H9 (cell line): ENCODE measurements around the gene IL11RA. TPM values are rescaled to one million over a fixed set of nuclear protein-coding genes. Genes with fewer than 3 reads are reported as not detected.

ENCODE experiments used
- DNase-seq: peaks from one replicate; pipeline ENCODE4 v3.0.0-alpha.2; 2017
- H2AFZ ChIP-seq: one replicate; pipeline ENCODE4 v1.6.1; 2013; ENCODE audit warnings: mild to moderate bottlenecking, low read length, control low read depth, moderate library complexity
- H2AK5ac ChIP-seq: 2 replicates; pipeline ENCODE4 v1.6.1; 2013; ENCODE audit warnings: low read length, control low read depth, mixed read lengths; ENCODE audit not compliant: insufficient read length
- H2BK120ac ChIP-seq: one replicate; pipeline ENCODE4 v1.6.1; 2013; ENCODE audit warnings: low read depth, mild to moderate bottlenecking, low read length, control low read depth, inconsistent platforms; ENCODE audit not compliant: poor library complexity, severe bottlenecking
- H2BK12ac ChIP-seq: 2 replicates; pipeline ENCODE4 v1.6.1; 2013; ENCODE audit warnings: low read length, control low read depth, mixed read lengths, low read depth; ENCODE audit not compliant: insufficient read length
- H2BK15ac ChIP-seq: 2 replicates; pipeline ENCODE4 v1.6.1; 2013; ENCODE audit warnings: low read depth, low read length, control low read depth
- H2BK20ac ChIP-seq: one replicate; pipeline ENCODE4 v1.6.1; 2013; ENCODE audit warnings: low read depth, mild to moderate bottlenecking, low read length, control low read depth, inconsistent platforms; ENCODE audit not compliant: poor library complexity, severe bottlenecking
- H2BK5ac ChIP-seq: 2 replicates; pipeline ENCODE4 v1.6.1; 2013; ENCODE audit warnings: low read length, control low read depth, mixed read lengths; ENCODE audit not compliant: insufficient read length
- H3K14ac ChIP-seq: 2 replicates; pipeline ENCODE4 v1.6.1; 2013; ENCODE audit warnings: low read length, control low read depth; ENCODE audit not compliant: insufficient read depth
- H3K18ac ChIP-seq: 2 replicates; pipeline ENCODE4 v1.6.1; 2013; ENCODE audit warnings: low read depth, mild to moderate bottlenecking, mixed read lengths, low read length, control low read depth; ENCODE audit not compliant: insufficient read length
- H3K23ac ChIP-seq: 2 replicates; pipeline ENCODE4 v1.6.1; 2013; ENCODE audit warnings: low read length, control low read depth, mixed read lengths, low read depth; ENCODE audit not compliant: insufficient read length
- H3K23me2 ChIP-seq: 2 replicates; pipeline ENCODE4 v1.6.1; 2013; ENCODE audit warnings: low read depth, mild to moderate bottlenecking, mixed read lengths, low read length, control low read depth; ENCODE audit not compliant: insufficient read length, poor library complexity, severe bottlenecking
- H3K27ac ChIP-seq: 2 replicates; pipeline ENCODE4 v1.5.1; 2013; ENCODE audit warnings: low read length, control low read depth, mixed read lengths, low read depth; ENCODE audit not compliant: insufficient read length
- H3K27me3 ChIP-seq: 2 replicates; pipeline ENCODE4 v1.6.1; 2013; ENCODE audit warnings: low read length, control low read depth, inconsistent platforms; ENCODE audit not compliant: insufficient read depth
- H3K4ac ChIP-seq: 2 replicates; pipeline ENCODE4 v1.6.1; 2013; ENCODE audit warnings: low read depth, mild to moderate bottlenecking, control low read depth, inconsistent platforms, low read length, moderate library complexity
- H3K4me1 ChIP-seq: 2 replicates; pipeline ENCODE4 v1.6.1; 2013; ENCODE audit warnings: low read length, control low read depth, inconsistent platforms; ENCODE audit not compliant: insufficient read depth
- H3K4me2 ChIP-seq: 2 replicates; pipeline ENCODE4 v1.6.1; 2013; ENCODE audit warnings: low read length, control low read depth, mixed read lengths; ENCODE audit not compliant: insufficient read length, insufficient read depth
- H3K56ac ChIP-seq: 2 replicates; pipeline ENCODE4 v1.6.1; 2013; ENCODE audit warnings: low read depth, mild to moderate bottlenecking, mixed read lengths, low read length, control low read depth; ENCODE audit not compliant: insufficient read length
- H3K79me1 ChIP-seq: 2 replicates; pipeline ENCODE4 v1.6.1; 2013; ENCODE audit warnings: low read depth, mild to moderate bottlenecking, moderate library complexity, low read length, control low read depth, inconsistent platforms; ENCODE audit not compliant: insufficient read depth, poor library complexity, severe bottlenecking
- H3K79me2 ChIP-seq: 2 replicates; pipeline ENCODE4 v1.6.1; 2013; ENCODE audit warnings: low read length, control low read depth, inconsistent platforms; ENCODE audit not compliant: insufficient read depth
- H3K9ac ChIP-seq: 2 replicates; pipeline ENCODE4 v1.6.1; 2013; ENCODE audit warnings: low read length, control low read depth, mixed read lengths; ENCODE audit not compliant: insufficient read length; ENCODE audit errors: extremely low read depth
- H3K9me3 ChIP-seq: one replicate; pipeline ENCODE4 v1.6.1; 2013; ENCODE audit warnings: low read depth, low read length, inconsistent platforms; ENCODE audit not compliant: control insufficient read depth
- H3T11ph ChIP-seq: one replicate; pipeline ENCODE4 v1.6.1; 2013; ENCODE audit warnings: mild to moderate bottlenecking, low read length, control low read depth, inconsistent platforms
- H4K20me1 ChIP-seq: one replicate; pipeline ENCODE4 v1.6.1; 2013; ENCODE audit not compliant: control insufficient read depth, insufficient read length, insufficient read depth
- H4K5ac ChIP-seq: 2 replicates; pipeline ENCODE4 v1.6.1; 2013; ENCODE audit warnings: low read depth, mild to moderate bottlenecking, mixed read lengths, low read length, control low read depth; ENCODE audit not compliant: insufficient read length
- H4K8ac ChIP-seq: replicated peaks from 2 replicates; pipeline ENCODE4 v1.6.1; 2013; ENCODE audit warnings: low read length, control low read depth, mixed read lengths, low read depth; ENCODE audit not compliant: insufficient read length
- H4K91ac ChIP-seq: 2 replicates; pipeline ENCODE4 v1.6.1; 2013; ENCODE audit warnings: low read depth, mild to moderate bottlenecking, moderate library complexity, mixed read lengths, low read length, control low read depth; ENCODE audit not compliant: insufficient read length
- H3K27ac Mint-ChIP-seq, 3 experiments: 2 replicates in 2 of 3; 3 replicates in 1 of 3; pipeline ENCODE4 v1.8.0; 2020 to 2021; ENCODE audit warnings: mixed read lengths in 3 of 3, mild to moderate bottlenecking in 1 of 3, moderate library complexity in 1 of 3
- H3K27me3 Mint-ChIP-seq: 2 replicates; pipeline ENCODE4 v1.8.0; 2021; ENCODE audit warnings: low read depth, mild to moderate bottlenecking, moderate library complexity, mixed read lengths
- H3K36me3 Mint-ChIP-seq, 3 experiments: 2 replicates in 2 of 3; 3 replicates in 1 of 3; pipeline ENCODE4 v1.8.0; 2020 to 2021; ENCODE audit warnings: low read depth in 3 of 3, mixed read lengths in 3 of 3; ENCODE audit not compliant: insufficient read depth in 1 of 3
- H3K4me1 Mint-ChIP-seq, 2 experiments: 2 replicates each; pipeline ENCODE4 v1.8.0; 2020; ENCODE audit warnings: mixed read lengths in 2 of 2
- H3K4me3 Mint-ChIP-seq, 2 experiments: 2 replicates in 1 of 2; 3 replicates in 1 of 2; pipeline ENCODE4 v1.8.0; 2020 to 2021; ENCODE audit warnings: mild to moderate bottlenecking in 2 of 2, mixed read lengths in 2 of 2, moderate library complexity in 1 of 2
- H3K9me3 Mint-ChIP-seq, 2 experiments: 2 replicates in 1 of 2; 3 replicates in 1 of 2; pipeline ENCODE4 v1.8.0; 2020; ENCODE audit warnings: mild to moderate bottlenecking in 2 of 2, mixed read lengths in 2 of 2, moderate library complexity in 1 of 2
- CTCF ChIP-seq: fragments of 200-600 bp; sonication (generic); conservative IDR thresholded peaks from 3 replicates; pipeline ENCODE4 v1.8.0; 2021; ENCODE audit warnings: antibody characterized with exemption, mild to moderate bottlenecking
- WGBS: extraction: QIAGEN DNeasy Blood & Tissue Kit; methylation state at CpG from one replicate; pipeline ENCODE4 v1.1.7; 2013; ENCODE audit warnings: missing lambda C conversion rate, low lambda C conversion rate, mixed read lengths; ENCODE audit not compliant: insufficient read length; ENCODE audit errors: extremely low coverage; 5-methylcytosine and 5-hydroxymethylcytosine counted together
- total RNA-seq: library from RNA; stranded (reverse); gene quantifications from 2 replicates; pipeline ENCODE4 v1.2.1, GENCODE V29; 2021

IL11RA gene
- total RNA-seq, 1 experiment from 2014 or later = 8.7 TPM

DNA sequence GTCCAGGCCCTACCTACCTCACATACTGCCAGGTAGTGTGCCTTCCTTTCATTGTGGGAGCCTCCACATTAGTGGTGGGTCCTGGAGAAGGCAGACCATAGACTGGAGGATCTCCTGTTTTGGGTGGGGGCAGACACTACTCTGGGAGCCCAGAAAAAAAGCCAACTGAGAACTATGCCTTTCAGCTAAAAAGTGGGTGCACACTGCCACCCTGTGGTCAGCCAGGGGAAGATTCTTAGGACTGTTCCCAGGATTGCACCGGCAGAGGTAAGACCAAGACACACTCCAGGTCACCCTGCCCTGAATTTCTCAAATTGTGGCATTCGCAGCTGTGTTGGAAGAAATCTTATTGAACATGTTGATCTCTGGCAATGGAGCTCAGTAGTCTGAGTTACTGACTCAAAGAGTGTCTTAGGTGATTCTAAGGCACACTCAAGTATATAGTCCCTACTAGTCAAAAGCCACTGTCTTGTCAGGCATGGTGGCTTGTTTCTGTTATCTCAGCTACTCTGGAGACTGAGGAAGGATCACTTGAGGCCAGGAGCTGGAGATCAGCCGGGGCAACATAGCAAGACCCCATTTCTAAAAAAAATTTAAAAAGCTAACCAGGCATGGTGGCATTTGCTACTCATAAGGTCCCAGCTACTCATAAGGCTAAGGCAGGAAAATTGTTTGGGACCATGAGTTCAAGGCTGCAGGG lies 18.0 kb upstream of the IL11RA start:
- H3K9ac ChIP-seq = no peak overlapping the region
- no peak overlapping the region for H3K14ac ChIP-seq
- no peaks in the 10 kb centered on the region for H3K9me3 ChIP-seq
- TF ChIP-seq CTCF = peak; percentile 92
- no peak overlapping the region for H3K27ac ChIP-seq
- peak; percentile 77 for DNase-seq
- H3K56ac ChIP-seq = no peak overlapping the region
- H3K79me2 ChIP-seq = no peaks in the 10 kb centered on the region; the same call in 1 of the 2 replicates
- H3K4me2 ChIP-seq = no peak overlapping the region
- H3K23ac ChIP-seq = no peak overlapping the region
- H2BK5ac ChIP-seq = no peak overlapping the region
- no peak overlapping the region for H2BK12ac ChIP-seq
- no peak overlapping the region for H3K18ac ChIP-seq
- peaks cover 28 to 41% of the 10 kb centered on the region in 2 experiments for H3K4me1 Mint-ChIP-seq
- peaks cover 0 to 3% of the 10 kb centered on the region in 2 experiments; a peak in 2 of 5 replicates for H3K9me3 Mint-ChIP-seq
- no peaks in the 10 kb centered on the region for H3K79me1 ChIP-seq
- H2BK120ac ChIP-seq = no peak overlapping the region
- no peak overlapping the region for H4K5ac ChIP-seq
- H3K27me3 ChIP-seq = peaks cover 19% of the 10 kb centered on the region
- no peak overlapping the region for H2BK15ac ChIP-seq
- no peak overlapping the region for H3K27ac Mint-ChIP-seq
- H3K23me2 ChIP-seq = peaks cover 16% of the 10 kb centered on the region
- H4K8ac ChIP-seq = no peak overlapping the region
- no peak overlapping the region for H2BK20ac ChIP-seq
- peaks cover 50% of the 10 kb centered on the region for H3K27me3 Mint-ChIP-seq
- H4K20me1 ChIP-seq = no peaks in the 10 kb centered on the region
- peaks cover 2 to 15% (median 10%) of the 10 kb centered on the region in 3 experiments; a peak in 6 of 7 replicates for H3K36me3 Mint-ChIP-seq
- H2AK5ac ChIP-seq = no peak overlapping the region
- no peak overlapping the region for H2AFZ ChIP-seq
- no peak overlapping the region for H4K91ac ChIP-seq
- no peak overlapping the region for H3K4ac ChIP-seq
- H3K4me3 Mint-ChIP-seq = no peak overlapping the region; a peak in 1 of 5 replicates
- H3K4me1 ChIP-seq = peaks cover 4% of the 10 kb centered on the region; the same call in 1 of the 2 replicates
- no peak overlapping the region for H3T11ph ChIP-seq
- WGBS = no CpG with 5 or more reads among the region's 3 CpGs
